GM12874 (cell line): ENCODE results near the gene SLC5A2.

ENCODE experiments used
- CTCF ChIP-seq: IDR thresholded peaks from 2 replicates; pipeline ENCODE4 v1.5.1; 2011; ENCODE audit warnings: low read depth, mild to moderate bottlenecking, control low read depth, low read length, moderate library complexity; ENCODE audit not compliant: insufficient read depth

SLC5A2 gene

GRCh38 chr16:31532896-31533295 is 50.0 kb downstream of the SLC5A2 start:
- no peak for TF ChIP-seq CTCF

GRCh38 chr16:31535737-31536136 is 52.8 kb downstream of the SLC5A2 start:
- TF ChIP-seq CTCF, result no peak

- no peak for TF ChIP-seq CTCF
These were observed 54.0 kb downstream of the SLC5A2 start for GRCh38 chr16:31536804-31537361.

- TF ChIP-seq CTCF, result no peak
These were observed 54.7 kb downstream of the SLC5A2 start for GRCh38 chr16:31537362-31538242.
